HG03108 (cell line): ENCODE measurements around the gene SPATA6L.
"Not testable (repeated sequence)": the region's sequence is repeated elsewhere in the genome, so short reads cannot be mapped to it uniquely, and the experiment has no call there.

Experiments used
- ATAC-seq: cut with Tn5 transposase; IDR thresholded peaks from one replicate; pipeline ENCODE4 v1.9.1; 2021; ENCODE audit warnings: moderate library complexity; ENCODE audit not compliant: unreplicated experiment

Gene SPATA6L

DNA sequence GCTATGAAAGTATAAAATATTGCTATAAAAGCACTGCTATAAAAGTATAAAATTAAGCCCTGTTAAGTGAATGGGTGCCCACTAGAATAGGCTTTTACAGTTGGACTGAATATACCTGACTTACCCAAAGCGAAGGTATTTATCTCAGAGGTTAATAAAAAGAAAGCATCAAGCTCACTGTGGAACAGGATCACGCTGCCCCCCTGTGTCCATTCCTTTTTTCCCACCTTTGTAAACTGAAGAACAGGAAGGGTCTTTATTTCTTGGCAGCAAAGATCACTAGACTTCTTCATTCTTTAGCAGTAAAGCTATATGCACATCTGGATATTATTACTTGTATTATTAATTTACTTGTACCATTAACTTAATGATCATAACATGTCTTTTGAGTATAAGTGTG, 26.3 kb downstream of the SPATA6L start:
- ATAC-seq: no peak

DNA sequence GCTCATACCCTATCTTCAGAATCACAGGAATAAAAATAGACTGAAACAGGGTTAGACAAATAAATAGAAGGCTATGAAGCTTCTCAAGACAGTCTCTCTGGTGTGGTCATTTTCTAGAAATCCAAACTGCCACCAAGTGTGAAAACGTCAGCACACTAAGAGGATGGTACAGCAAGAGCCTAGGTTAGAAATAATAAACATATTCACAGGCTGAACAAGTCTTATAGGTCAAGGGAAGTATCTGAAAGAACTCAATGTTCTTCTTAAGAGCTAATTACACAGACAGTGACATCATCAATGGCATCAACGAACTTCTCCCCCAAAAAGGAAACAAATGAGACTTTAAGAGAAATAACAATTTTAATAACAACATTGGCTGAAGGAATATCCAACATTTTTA, 26.9 kb downstream of the SPATA6L start:
- ATAC-seq: no peak

DNA sequence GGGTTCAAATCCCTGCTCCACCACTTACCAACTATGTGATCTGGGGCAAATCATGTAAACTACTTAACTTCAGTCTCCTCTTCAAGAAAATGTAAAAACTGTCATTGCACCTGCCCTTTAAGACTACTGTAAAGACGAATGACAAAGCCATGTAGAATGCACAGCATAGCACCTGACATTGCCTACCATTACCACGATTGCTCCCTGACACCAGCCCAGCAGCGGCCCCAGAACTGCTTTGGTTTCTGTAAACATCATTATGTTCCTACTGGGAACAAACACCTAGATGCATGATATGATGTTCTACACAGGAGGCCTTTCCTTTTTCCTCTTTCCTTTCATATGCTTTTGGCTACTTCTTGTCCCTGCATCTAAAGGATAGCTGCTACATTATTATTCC, 27.3 kb downstream of the SPATA6L start:
- ATAC-seq: no peak

DNA sequence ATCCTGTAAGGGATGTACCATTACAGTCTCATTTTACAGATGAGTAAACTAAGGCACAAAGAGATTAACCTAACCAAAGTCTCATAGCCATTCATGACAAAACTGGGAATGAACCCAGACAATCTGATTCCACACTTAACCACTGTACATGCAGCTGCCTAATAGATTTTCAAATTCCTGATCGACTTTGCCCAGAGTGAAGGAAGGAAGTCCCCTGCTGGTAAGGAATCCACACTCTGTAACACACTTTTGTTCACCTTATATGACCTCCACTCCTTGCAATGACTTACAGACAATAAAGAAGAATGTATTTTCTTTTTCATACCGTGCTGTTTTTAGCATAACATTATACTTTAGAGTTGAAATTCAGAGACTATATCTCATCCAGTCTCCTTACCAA, 35.4 kb downstream of the SPATA6L start:
- ATAC-seq: no peak

DNA sequence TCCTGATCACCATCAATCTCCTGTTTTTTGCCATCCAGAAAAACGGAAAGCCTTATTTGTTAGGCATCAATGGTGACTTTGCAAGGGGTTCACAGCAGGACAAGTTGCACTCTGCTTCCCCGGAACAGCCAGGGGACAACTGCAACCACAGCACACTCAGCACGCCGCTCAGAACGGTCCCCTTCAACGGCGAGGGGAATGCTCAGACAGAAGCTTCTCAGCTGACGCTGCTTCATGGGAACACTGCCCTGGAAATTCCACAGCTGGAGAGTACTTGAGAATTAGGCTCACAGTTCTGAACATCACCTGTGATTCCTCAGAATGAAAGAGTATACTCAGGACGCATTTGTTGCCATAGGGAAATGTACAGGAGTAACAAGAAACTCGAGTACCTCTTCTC, 44.3 kb downstream of the SPATA6L start:
- ATAC-seq: no peak

DNA sequence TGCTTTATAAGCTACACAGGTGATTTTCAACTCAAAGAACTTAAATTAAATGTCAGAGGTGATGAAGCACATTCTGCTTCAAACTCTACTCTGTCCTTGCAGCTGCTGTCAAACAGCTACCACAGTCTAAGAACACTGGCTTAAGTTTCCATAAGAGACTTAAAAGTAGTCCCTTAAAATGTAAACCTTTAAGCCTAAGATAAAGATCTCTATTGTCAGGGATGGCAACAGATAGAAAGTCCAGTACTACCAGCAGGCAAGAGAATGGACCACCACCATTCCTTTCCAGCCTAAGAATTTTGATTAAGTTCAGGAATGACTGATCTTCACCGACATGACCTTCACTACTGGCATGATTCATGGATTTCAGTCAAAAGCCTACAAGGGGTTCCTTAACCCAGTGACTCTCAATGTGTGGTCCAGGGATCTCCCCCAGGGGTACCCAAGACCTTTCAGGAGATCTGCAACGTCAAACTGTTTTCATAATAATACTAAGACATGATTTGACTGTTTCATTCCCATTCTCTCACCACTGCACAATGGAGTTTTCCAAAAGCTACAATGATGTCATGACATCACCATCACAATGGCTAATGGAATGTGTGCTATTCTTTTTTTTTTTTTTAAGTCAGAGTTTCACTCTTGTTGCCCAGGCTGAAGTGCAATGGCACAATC, 45.3 kb downstream of the SPATA6L start:
- no peak for ATAC-seq

DNA sequence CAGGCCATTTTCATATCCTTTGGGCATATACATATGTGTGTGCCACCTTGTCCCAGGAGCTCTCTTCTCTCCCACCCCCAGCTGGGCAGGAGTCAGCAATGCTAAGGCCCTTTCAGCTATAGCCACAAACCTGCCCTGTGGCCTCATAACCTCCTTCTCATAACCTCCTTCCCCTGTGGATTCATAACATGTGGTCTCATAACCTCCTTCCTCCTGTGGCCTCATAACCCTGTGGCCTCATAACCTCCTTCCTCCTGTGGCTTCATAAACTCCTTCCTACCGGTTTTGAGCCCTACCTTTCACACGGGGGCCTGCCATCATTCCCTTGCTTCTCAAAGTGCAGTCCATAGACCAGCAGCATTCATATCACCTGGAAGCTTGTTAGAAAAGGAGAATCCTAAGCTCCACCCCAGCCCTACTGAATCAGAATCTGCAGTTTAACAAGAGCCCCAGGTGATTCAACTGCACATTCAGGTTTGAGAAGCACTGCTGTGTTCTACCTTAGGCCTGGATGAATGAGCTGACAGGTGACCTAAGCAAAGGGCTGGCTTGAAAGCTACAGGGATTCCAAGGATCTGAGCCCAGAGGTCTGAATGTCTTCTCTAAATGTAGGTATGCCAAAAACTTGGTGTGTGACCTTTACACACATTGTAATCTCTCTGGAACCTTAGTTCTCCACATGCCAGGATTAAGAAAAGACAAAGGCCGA, 46.1 kb downstream of the SPATA6L start:
- ATAC-seq: no peak

DNA sequence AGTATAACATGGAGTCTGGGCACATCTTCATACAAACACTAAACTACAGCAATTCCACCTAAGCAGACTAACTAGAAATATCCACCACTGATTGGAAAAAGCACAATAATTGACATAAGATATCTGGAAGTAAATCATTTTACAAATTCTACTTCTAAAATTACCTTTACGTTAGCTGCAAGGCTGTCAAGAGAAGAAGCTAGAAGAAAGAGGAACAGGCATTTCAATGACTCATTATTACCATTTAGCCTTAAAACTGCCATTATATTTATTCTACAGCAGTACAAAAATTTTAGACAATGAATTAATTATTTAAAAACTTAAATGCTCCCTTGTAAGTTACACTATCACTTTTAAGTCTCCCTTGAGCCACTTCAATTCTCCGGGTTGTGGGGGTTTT, 47.6 kb downstream of the SPATA6L start:
- ATAC-seq: no peak

DNA sequence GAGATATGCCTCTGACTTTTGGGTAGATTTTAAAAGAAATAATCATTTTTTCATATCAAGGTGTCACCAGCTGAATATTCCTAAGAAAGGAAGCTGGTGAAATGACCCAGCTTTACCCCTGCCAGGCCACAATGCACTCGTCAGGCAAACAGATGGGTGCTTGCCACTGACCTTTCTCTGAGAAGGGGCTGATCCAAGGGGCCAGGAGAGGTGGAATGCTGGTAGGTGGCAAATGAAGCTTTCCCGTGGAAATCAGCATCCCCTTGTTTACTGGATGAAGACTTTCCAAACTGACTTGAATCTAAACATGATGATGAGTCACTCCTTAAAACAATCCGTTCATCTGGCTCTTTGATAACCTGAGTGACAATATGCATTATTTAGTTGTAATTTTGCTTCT, 48.5 kb downstream of the SPATA6L start:
- no peak for ATAC-seq

DNA sequence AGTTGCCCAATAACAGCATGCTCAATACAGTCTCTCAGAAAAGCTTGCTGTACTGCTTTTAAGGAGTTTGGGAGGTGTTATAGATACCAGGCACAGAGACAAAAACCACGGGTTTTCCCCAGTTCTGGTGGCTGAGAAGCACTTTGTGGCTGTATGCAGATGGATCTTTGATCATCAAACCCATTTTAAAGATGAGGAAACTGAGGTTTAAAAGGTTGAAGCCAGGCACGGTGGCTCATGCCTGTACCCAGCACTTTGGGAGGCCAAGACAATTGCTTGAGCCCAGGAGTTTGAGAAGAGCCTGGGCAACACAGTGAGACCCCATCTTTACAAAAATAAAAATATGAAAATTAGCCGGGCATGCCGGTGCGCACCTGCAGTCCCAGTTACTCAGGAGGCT, 50.5 kb downstream of the SPATA6L start:
- no peak for ATAC-seq

DNA sequence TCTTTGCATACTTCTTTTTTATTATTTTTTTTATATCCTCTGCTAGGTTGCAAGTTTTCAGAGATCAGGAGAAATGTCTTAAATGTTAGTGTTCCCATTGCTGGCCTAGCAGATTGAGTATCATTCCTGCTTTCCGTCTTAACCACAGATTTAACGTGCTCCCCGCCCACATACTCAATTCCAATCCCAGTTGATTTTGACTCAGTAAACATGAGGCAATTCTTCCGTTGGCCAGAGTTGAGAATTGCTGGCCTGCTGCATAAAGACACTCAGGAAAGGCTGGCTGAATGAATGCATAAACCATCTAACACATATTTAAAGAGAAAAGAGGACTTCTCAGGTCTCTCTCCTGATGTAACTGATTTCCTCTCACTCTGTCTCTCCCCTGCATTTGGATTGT, 51.0 kb downstream of the SPATA6L start:
- no peak for ATAC-seq

DNA sequence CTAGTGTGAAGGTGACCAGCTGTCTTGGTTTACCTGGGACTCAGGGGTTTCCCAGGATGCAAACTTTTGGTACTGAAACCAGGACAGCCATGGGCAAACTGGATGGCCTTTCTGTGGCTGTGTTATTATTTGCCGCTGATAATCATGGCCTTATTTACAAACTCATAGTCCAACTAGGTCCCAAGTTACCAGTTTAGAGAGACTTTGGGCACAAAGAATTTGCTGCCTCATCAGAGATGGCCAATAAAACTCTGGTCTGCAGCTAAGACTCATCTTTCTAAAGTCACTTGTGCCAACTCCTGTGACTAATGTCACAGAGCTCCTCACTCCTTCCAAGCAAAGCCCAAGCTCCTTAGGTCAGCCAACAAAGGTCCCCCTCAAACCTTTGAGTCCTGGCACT, 51.7 kb downstream of the SPATA6L start:
- ATAC-seq: no peak

DNA sequence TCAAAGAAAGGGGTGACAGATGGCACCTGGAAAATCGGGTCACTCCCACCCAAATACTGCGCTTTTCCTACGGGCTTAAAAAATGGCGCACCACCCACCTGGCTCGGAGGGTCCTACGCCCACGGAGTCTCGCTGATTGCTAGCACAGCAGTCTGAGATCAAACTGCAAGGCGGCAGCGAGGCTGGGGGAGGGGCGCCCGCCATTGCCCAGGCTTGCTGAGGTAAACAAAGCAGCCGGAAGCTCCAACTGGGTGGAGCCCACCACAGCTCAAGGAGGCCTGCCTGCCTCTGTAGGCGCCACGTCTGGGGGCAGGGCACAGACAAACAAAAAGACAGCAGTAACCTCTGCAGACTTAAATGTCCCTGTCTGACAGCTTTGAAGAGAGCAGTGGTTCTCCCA, 60.2 kb downstream of the SPATA6L start:
- not testable (repeated sequence) for ATAC-seq

DNA sequence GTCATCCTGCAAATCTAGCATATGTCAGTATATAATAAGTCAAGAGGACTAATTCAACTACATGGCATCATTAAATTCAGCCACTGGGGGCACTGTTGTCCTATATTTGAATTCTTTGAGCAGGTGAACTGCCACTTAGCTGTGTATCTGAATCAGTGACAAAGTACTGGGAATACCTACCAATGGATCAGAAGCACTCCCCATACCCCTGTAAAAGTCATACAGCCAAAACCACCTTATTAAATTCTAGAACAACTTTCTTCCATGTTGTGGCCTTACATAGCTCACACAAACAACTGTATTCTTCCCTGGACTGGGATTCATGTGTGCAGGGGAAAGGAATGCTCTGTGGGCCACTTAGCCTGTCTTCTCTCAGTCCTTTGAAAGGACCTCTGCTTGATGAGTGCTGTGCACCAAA, 61.6 kb downstream of the SPATA6L start:
- ATAC-seq: peak; percentile 84

DNA sequence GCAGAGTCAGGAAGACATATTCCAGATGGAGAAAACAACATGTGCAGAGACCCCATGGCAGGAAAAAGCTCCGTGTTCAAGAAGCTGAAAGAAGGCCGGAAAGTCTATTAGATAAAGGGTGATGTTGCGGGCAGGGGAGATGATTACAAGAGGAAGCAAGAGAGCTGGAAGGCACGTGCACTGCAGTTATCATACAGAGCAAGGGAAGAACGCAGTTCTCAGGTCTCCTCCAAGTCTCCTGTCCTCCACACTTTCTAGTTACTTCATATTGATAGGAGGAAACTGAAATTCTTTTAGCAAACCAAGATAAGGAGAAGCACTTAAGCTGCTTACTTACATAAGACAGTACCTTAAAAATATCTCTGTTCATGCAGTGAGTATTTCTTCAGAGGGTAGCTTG, 62.5 kb downstream of the SPATA6L start:
- no peak for ATAC-seq

DNA sequence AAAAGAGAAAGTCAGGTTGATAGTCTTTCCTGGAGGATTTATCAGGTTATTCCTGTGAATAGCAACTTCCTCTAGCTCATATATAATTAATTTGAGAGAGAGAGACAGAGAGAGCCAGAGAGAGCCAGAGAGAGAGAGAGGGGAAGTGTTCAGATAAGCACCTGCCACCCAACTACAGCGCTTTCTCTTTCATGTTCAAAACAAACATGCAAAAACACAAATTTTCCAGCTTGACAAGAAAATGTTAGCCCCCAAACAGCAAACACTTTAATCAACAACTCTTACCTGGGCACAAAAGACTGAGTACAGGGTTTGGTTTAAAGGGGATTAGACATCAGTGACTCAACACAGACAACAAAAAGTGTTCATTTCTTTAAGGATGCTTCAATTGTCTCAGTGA, 65.9 kb downstream of the SPATA6L start:
- no peak for ATAC-seq

DNA sequence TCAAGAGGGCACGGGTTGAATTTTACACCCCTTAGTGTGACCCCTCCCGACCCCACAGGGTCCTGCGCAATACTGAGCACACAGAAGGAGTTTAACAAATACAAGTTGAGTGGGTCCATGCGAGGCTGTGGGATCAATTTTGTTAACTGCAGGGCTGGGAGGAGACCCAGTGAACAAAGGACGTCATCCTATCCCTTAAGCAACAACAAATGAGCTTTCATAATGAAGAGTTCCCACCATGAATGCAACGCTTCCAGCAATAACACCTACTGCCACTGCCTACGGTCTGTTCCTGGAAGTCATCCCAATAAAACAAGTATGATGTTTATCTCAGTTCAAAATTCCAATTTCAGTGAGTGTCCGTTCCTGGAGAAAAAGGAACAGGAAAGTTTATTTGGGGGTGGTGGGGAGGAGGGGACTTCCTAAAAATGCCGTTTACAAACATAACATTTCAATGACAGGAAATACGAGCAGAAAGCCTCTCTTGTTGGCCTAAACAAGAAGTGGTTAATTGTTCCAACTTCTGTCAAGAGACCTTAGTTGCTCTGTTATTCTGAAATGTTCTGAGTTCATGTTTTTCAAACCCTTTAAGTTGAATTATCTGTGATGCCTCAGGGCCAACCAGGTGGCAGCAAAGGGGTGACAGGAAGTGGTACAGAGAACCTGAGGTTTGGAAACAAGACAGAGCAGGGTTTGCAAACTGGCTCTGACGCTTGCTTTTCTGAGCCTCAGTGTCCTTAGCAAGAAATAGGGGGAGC, 69.9 kb downstream of the SPATA6L start:
- peak; percentile 73 for ATAC-seq

DNA sequence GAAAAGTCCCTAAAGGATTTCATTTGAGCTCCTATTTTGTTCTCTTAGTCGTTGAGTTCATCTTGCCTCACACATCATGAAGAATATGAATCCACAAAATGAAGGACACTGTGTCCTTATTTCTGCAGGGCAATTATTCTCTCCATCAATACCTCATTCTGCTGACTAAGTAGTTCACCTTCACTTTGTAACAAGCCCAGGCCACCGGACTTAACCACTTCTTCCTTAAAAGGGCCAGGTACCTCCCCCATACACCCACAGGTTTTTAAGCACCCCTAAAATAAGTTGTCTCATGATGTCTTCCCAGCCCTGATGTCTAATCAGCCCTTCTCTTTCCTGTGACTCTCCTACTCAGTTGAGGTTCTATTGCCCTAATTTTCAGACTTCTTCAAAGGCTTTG, 71.3 kb downstream of the SPATA6L start:
- no peak for ATAC-seq

DNA sequence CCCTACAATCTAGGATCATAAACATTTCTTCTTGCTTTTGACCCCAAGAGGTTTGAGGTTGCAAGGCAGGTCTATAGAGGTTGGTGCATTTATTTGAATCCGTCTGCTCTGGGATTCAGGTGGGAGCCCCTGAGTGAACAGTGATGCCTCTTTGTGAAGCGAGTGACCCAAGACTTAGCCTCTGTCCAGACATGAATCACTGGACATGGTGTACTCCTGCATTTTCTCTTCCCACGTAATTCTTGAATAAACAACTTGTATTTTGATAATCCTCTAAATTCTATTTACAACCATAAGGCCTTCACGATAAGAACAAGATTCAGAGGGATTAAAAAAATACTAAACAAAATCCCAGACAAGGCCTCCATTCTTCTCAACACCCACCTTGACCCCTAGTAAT, 71.7 kb downstream of the SPATA6L start:
- no peak for ATAC-seq

DNA sequence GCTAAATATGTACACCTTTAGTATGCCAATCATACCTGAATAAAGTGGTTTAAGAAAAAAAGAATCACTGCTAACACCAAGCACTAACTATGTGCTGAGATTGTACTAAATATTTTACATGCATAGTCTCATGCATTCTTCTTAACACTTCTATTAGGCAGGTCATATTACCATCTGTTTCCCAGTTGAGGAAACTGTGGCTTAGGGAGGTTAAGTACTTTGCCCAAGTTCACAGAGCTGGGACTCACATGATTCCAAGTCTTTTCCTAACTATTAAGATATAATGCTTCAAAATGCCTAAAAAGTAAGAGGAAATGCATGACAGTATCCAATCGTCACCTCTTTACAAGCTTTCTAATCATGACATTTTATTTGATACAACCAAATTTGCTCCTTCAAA, 73.4 kb downstream of the SPATA6L start:
- ATAC-seq: no peak

DNA sequence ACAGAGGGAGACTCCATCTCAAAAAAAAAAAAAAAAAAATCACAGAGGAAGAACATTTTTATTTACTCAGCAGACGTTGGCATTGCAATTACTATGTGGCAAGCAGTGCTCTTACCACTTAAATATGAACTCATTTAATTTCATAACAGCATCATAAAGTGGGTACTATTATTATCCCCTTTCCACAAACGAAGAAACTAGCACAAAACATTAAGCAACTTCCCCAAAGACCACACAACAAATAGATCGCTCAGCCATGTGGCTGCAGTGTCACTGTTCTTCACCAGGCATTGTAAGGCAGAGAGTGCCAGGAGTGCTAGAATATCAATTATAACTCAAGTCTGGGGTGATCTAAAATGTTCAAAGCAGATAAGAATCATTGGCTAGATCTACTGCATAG, 74.0 kb downstream of the SPATA6L start:
- ATAC-seq: no peak

DNA sequence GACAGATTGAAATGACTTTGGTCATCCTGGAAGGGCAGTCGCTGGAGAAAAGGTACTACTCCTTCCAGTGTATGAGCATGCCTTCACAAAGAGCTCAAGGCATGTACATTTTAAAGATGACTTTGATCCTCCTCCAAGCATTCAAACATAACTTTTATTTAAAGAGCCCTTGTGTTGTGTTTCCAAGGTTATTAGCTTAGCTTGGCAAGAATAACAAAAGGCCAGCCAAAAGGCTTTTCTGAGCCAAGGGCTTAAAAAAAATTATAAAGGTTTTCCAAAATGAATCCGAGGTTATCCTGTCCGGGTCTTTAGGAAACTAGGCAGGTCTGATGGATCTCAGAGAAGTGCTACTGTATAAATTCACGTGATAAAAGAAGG, 75.2 kb downstream of the SPATA6L start:
- ATAC-seq: no peak
